Left forelimb (tissue), 1 donor: ENCODE data around the gene LYL1.
"Not testable (repeated sequence)": the region's sequence is repeated elsewhere in the genome, so short reads cannot be mapped to it uniquely, and the experiment has no call there.

Source experiments
- DNase-seq: peaks from one replicate; pipeline ENCODE4 v3.0.0-alpha.2; 2018; ENCODE audit warnings: low spot score

Gene LYL1

GRCh38 chr19:13102666-13103580 is at the start of gene LYL1:
Gene LYL1, minus strand, starts transcription at chr19:13102858. Its CDS starts 1,687 bp downstream, at chr19:13101171.
- peak; percentile 72 for DNase-seq

- DNase-seq = peak; percentile 99
These were observed 49.1 kb upstream of the LYL1 start for GRCh38 chr19:13151605-13152355.

GRCh38 chr19:13150931-13151604 is 48.4 kb upstream of the LYL1 start:
- DNase-seq = no peak

GRCh38 chr19:13150187-13150930 is 47.7 kb upstream of the LYL1 start, which contains the start of the genes IER2 and STX10:
Gene IER2, plus strand, starts transcription at chr19:13150411. Its CDS starts 2,776 bp downstream, at chr19:13153187.
Gene STX10, minus strand, starts transcription at chr19:13150375. Its CDS starts 202 bp downstream, at chr19:13150173.
- DNase-seq = peak; percentile 94

GRCh38 chr19:13149628-13150186 is 47.0 kb upstream of the LYL1 start:
- no peak for DNase-seq

- not testable (repeated sequence) for DNase-seq
These were observed 46.5 kb upstream of the LYL1 start for GRCh38 chr19:13149173-13149627.

- DNase-seq = no peak
These were observed 44.3 kb upstream of the LYL1 start for GRCh38 chr19:13146763-13147563.

- DNase-seq = no peak
These were observed 37.1 kb upstream of the LYL1 start for GRCh38 chr19:13139633-13140311.

GRCh38 chr19:13138916-13139198 is 36.2 kb upstream of the LYL1 start:
- DNase-seq = no peak

GRCh38 chr19:13138171-13138915 is 35.7 kb upstream of the LYL1 start:
- DNase-seq = no peak

GRCh38 chr19:13137290-13137794 is 34.7 kb upstream of the LYL1 start:
- no peak for DNase-seq

GRCh38 chr19:13135068-13136062 is 32.7 kb upstream of the LYL1 start:
- no peak for DNase-seq

GRCh38 chr19:13134626-13135025 is 32.0 kb upstream of the LYL1 start:
- DNase-seq = no peak

- no peak for DNase-seq
These were observed 30.7 kb upstream of the LYL1 start for GRCh38 chr19:13133241-13133870.

GRCh38 chr19:13132471-13133180 is 30.0 kb upstream of the LYL1 start:
- DNase-seq = no peak

- DNase-seq = no peak
These were observed 28.3 kb upstream of the LYL1 start for GRCh38 chr19:13130886-13131490.
